ENCODE measurements around the gene NEO1.

The NEO1 gene

DNA sequence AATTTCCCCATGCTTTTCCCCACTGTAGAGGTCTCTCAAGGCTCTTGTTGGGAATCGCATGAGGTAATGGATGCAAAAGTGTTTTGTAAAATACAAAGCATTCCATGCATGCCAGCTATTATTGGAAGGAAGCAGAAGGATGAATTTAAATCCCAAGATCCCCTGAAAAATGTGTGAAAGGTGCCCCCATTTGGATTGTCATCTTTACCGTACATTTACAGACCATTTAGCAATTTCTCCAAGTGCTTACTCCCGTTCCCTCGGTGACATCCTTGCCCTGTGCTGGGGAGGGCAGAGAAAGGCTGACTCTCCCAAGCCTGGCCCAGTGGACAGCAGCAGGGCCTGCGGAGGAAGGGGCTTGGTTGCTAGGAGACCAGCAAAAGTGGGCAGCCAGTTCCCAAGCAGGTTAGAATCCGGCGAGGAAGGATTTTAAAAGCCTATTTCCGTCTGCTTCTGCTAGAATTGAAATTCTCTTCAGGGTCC is 31.1 kb upstream of the NEO1 start:
- Histone ChIP-seq H2AFZ (ENCODE audit: low read depth, low read length) (no peak overlapping the region), H3K9ac (ENCODE audit: low read depth, low read length) (no peak overlapping the region), H3K9me3 (ENCODE audit: insufficient read depth, low read length, severe bottlenecking) (no peaks in the 10 kb centered on the region), H3K4me2 (ENCODE audit: insufficient read depth, low read length) (no peak overlapping the region), H4K20me1 (ENCODE audit: insufficient read depth, low read length) (no peaks in the 10 kb centered on the region), H3K27ac (ENCODE audit: low read length) (no peak overlapping the region), H3K27me3 (ENCODE audit: insufficient read depth, low read length, poor library complexity) (peaks cover 2% of the 10 kb centered on the region), H3K79me2 (ENCODE audit: insufficient read depth, low read length) (no peaks in the 10 kb centered on the region), H3K36me3 (ENCODE audit: insufficient read depth, low read length) (no peaks in the 10 kb centered on the region), H3K4me1 (ENCODE audit: insufficient read depth, low read length) (no peaks in the 10 kb centered on the region), H3K4me3 (ENCODE audit: low read depth in 1 of 2, low read length in 2 of 2) (no peak overlapping the region)
- DNase-seq = no peak
- TF ChIP-seq, protein P1, sequence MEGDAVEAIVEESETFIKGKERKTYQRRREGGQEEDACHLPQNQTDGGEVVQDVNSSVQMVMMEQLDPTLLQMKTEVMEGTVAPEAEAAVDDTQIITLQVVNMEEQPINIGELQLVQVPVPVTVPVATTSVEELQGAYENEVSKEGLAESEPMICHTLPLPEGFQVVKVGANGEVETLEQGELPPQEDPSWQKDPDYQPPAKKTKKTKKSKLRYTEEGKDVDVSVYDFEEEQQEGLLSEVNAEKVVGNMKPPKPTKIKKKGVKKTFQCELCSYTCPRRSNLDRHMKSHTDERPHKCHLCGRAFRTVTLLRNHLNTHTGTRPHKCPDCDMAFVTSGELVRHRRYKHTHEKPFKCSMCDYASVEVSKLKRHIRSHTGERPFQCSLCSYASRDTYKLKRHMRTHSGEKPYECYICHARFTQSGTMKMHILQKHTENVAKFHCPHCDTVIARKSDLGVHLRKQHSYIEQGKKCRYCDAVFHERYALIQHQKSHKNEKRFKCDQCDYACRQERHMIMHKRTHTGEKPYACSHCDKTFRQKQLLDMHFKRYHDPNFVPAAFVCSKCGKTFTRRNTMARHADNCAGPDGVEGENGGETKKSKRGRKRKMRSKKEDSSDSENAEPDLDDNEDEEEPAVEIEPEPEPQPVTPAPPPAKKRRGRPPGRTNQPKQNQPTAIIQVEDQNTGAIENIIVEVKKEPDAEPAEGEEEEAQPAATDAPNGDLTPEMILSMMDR (IDR thresholded peaks at IDR 0.05; ENCODE audit: borderline replicate concordance, extremely low read depth, low read length, poor library complexity, severe bottlenecking) = no peak
- no peak for TF ChIP-seq EZH2 (IDR thresholded peaks at IDR 0.05; ENCODE audit: borderline replicate concordance, low read depth, low read length, severe bottlenecking)
- ATAC-seq (ENCODE audit: insufficient read depth, low read depth) = no peak

DNA sequence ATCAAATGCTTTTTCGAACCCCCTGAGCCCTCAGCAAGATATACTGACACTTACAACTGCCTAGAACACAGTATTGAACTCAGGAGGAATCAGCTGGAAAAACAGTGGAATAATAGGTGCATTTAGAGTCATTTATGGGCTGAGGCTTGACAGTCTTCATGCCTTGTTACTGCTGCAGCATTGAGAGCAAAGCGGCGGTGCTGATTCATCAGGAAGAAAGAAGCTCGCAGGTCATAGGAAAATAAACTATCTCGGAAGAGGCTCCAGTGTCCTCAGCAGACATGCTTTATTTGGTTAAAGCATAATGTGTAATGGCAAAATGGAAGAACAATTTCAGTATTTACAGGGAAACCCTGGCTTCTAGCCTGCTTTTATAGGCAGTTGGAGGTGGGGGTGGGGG is 30.1 kb upstream of the NEO1 start:
- DNase-seq (no peak), ATAC-seq (ENCODE audit: insufficient read depth, low read depth) (no peak)
- Histone ChIP-seq H3K4me1 (ENCODE audit: insufficient read depth, low read length) (no peaks in the 10 kb centered on the region), H3K4me3 (ENCODE audit: low read depth in 1 of 2, low read length in 2 of 2) (no peak overlapping the region), H3K9me3 (ENCODE audit: insufficient read depth, low read length, severe bottlenecking) (no peaks in the 10 kb centered on the region), H3K79me2 (ENCODE audit: insufficient read depth, low read length) (no peaks in the 10 kb centered on the region), H2AFZ (ENCODE audit: low read depth, low read length) (no peak overlapping the region), H4K20me1 (ENCODE audit: insufficient read depth, low read length) (no peaks in the 10 kb centered on the region), H3K4me2 (ENCODE audit: insufficient read depth, low read length) (no peak overlapping the region), H3K27ac (ENCODE audit: low read length) (no peak overlapping the region), H3K36me3 (ENCODE audit: insufficient read depth, low read length) (no peaks in the 10 kb centered on the region), H3K9ac (ENCODE audit: low read depth, low read length) (no peak overlapping the region), H3K27me3 (ENCODE audit: insufficient read depth, low read length, poor library complexity) (peaks cover 2% of the 10 kb centered on the region)
- TF ChIP-seq, protein P1 (IDR thresholded peaks at IDR 0.05; ENCODE audit: borderline replicate concordance, extremely low read depth, low read length, poor library complexity, severe bottlenecking) = no peak
- no peak for TF ChIP-seq EZH2 (IDR thresholded peaks at IDR 0.05; ENCODE audit: borderline replicate concordance, low read depth, low read length, severe bottlenecking)

DNA sequence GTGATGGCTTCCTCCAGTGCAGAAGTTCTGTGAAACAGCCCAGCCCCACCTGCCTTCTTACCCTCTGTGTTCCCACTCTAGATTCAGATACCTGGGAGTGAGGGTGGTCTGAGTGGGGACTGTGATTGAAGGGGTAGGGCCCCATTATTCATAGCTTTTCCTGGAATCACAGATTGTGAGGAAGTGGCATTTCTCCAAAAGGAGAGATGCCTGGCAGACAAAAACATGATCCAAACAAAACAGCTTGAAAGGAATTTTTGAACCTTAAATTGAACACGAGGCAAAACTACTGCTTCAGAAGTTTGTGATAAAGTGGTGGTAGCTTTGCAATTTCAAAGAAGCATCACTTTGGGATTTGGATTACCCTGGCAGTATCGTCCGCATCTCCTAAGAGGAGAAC is 29.2 kb upstream of the NEO1 start:
- Histone ChIP-seq H3K9ac (ENCODE audit: low read depth, low read length) (no peak overlapping the region), H3K4me3 (ENCODE audit: low read depth in 1 of 2, low read length in 2 of 2) (no peak overlapping the region), H3K79me2 (ENCODE audit: insufficient read depth, low read length) (no peaks in the 10 kb centered on the region), H3K9me3 (ENCODE audit: insufficient read depth, low read length, severe bottlenecking) (no peaks in the 10 kb centered on the region), H3K27me3 (ENCODE audit: insufficient read depth, low read length, poor library complexity) (peaks cover 5% of the 10 kb centered on the region), H3K27ac (ENCODE audit: low read length) (no peak overlapping the region), H4K20me1 (ENCODE audit: insufficient read depth, low read length) (no peaks in the 10 kb centered on the region), H3K36me3 (ENCODE audit: insufficient read depth, low read length) (no peaks in the 10 kb centered on the region), H3K4me1 (ENCODE audit: insufficient read depth, low read length) (no peaks in the 10 kb centered on the region), H3K4me2 (ENCODE audit: insufficient read depth, low read length) (no peak overlapping the region), H2AFZ (ENCODE audit: low read depth, low read length) (no peak overlapping the region)
- TF ChIP-seq, protein P1 (IDR thresholded peaks at IDR 0.05; ENCODE audit: borderline replicate concordance, extremely low read depth, low read length, poor library complexity, severe bottlenecking) = no peak
- no peak for TF ChIP-seq EZH2 (IDR thresholded peaks at IDR 0.05; ENCODE audit: borderline replicate concordance, low read depth, low read length, severe bottlenecking)
- ATAC-seq (ENCODE audit: insufficient read depth, low read depth) = no peak
- no peak for DNase-seq

DNA sequence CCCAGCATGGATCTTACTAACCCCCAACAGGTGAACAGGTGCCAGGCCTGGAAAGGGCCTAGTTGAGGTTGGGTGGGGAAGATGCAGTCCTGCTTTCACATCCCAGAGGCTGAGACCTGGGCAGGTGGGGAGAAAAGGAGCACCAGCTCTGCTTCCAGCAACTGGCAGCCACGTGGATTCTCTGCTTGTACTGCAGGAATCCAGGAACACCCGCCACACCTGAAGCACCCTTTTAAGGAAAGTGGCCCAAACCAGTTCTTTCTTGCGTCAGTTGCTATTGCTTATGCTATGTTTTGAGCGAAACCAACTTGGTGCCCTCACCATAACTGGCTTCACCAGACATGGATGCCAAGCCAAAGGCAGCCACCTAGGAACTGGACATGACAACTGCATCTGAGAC is 28.1 kb upstream of the NEO1 start:
- no peak for TF ChIP-seq EZH2 (IDR thresholded peaks at IDR 0.05; ENCODE audit: borderline replicate concordance, low read depth, low read length, severe bottlenecking)
- TF ChIP-seq, protein P1 (IDR thresholded peaks at IDR 0.05; ENCODE audit: borderline replicate concordance, extremely low read depth, low read length, poor library complexity, severe bottlenecking) = no peak
- no peak for ATAC-seq (ENCODE audit: insufficient read depth, low read depth)
- Histone ChIP-seq H3K27ac (ENCODE audit: low read length) (no peak overlapping the region), H4K20me1 (ENCODE audit: insufficient read depth, low read length) (no peaks in the 10 kb centered on the region), H3K27me3 (ENCODE audit: insufficient read depth, low read length, poor library complexity) (peaks cover 3% of the 10 kb centered on the region), H3K4me2 (ENCODE audit: insufficient read depth, low read length) (no peak overlapping the region), H3K9me3 (ENCODE audit: insufficient read depth, low read length, severe bottlenecking) (no peaks in the 10 kb centered on the region), H3K4me3 (ENCODE audit: low read depth in 1 of 2, low read length in 2 of 2) (no peak overlapping the region), H2AFZ (ENCODE audit: low read depth, low read length) (no peak overlapping the region), H3K36me3 (ENCODE audit: insufficient read depth, low read length) (no peaks in the 10 kb centered on the region), H3K9ac (ENCODE audit: low read depth, low read length) (no peak overlapping the region), H3K4me1 (ENCODE audit: insufficient read depth, low read length) (no peaks in the 10 kb centered on the region), H3K79me2 (ENCODE audit: insufficient read depth, low read length) (no peaks in the 10 kb centered on the region)
- DNase-seq = no peak
